ENCODE data around the gene NRXN3.

DNA sequence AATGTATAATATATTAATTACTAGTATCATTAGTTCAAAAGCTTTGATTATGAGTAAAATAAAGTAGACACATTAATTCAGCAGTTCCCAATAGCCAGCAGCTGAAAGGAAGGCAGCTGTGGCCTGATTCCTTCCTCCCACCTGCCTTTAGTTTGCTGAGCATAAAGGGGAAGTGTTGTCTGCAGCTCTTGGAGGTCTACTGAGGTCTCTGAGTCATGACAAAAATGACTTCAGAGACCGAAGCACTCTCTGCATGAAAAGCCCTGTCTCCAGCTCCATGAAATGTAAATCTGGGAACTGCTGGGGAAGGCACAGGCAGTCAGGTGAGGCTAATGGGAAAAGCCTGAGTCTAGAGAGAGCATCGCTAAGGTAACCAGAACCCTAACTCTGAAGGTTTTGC is 165.4 kb downstream of the NRXN3 start:
- no peak for TF ChIP-seq CTCF (IDR thresholded peaks at IDR 0.05; ENCODE audit: low read depth, low read length, missing input control)
- no peak for TF ChIP-seq RXRA (IDR thresholded peaks at IDR 0.05)
- TF ChIP-seq HNF4G (IDR thresholded peaks at IDR 0.05) = no peak
- no peak for TF ChIP-seq REST (IDR thresholded peaks at IDR 0.05)
- TF ChIP-seq SP1 (IDR thresholded peaks at IDR 0.05) = no peak
- no peak for TF ChIP-seq YY1 (IDR thresholded peaks at IDR 0.05)
- TF ChIP-seq GABPA (IDR thresholded peaks at IDR 0.05 in 1 of 2, conservative IDR thresholded peaks at IDR 0.05 in 1 of 2) = no peak
